Lower leg skin (tissue), 4 donors: ENCODE results near the gene AGMO. TPM values are rescaled to one million over a fixed set of nuclear protein-coding genes. Genes with fewer than 3 reads are reported as not detected.

Source experiments
- DNase-seq, 2 donors: peaks; one replicate each; pipeline ENCODE4 v3.0.0-alpha.2; 2019; ENCODE audit warnings: low spot score in 2 of 2
- H3K4me3 ChIP-seq: fragments of 200-600 bp; sonication (generic); 2 replicates; pipeline ENCODE4 v1.5.1; 2017; ENCODE audit warnings: mild to moderate bottlenecking, low read depth; ENCODE audit not compliant: poor library complexity, severe bottlenecking
- POLR2A ChIP-seq, 2 donors: fragments of 450-650 bp; IDR thresholded peaks; one replicate each; pipeline ENCODE4 v1.6.1; 2016 to 2017; ENCODE audit warnings: antibody characterized with exemption in 2 of 2, mild to moderate bottlenecking in 1 of 2, moderate library complexity in 1 of 2
- WGBS, 2 donors: methylation state at CpG; one replicate each; pipeline ENCODE4 v1.1.5; 2018; 5-methylcytosine and 5-hydroxymethylcytosine counted together
- intact Hi-C: fragments of 100-400 bp; cut with DNase I; formaldehyde crosslinking; loops from one replicate; pipeline ENCODE4 v1.15.0; 2023; ENCODE audit warnings: low total_unique reads
- total RNA-seq, 4 donors: library from RNA; depleted of rRNA; stranded (reverse); fragments of >200 nt; gene quantifications; one replicate each; pipeline ENCODE4 v1.1.0, GENCODE V29; 2016
- TF ChIP-seq, protein P1 (sequence below), 3 donors: fragments of 450-650 bp; IDR thresholded peaks; one replicate each; pipeline ENCODE4 v1.5.1; 2016; ENCODE audit warnings: antibody characterized with exemption in 3 of 3, mild to moderate bottlenecking in 3 of 3, moderate library complexity in 2 of 3

Gene AGMO
- total RNA-seq, 4 donors from 2014 or later: 0.15 to 0.58 (median 0.22) TPM; not detected in 1

DNA sequence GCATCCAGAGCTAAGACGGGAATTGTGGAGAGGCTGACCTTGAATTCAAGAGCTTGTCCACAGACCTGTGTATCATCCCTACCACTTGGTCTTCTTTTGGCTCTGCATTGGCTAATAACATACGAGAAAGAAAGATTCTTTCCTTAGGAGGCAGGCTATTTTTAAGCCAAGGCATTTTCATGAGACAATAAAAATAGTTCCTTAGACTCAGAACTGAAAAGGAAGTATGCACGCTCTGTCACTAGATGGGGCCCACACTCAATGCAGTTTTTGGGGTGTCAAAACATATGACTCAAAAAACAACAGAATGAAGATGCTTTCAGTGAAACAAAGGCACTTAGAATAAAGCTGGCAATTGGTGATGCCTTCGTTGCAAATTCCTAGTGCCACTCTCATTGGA lies 393.3 kb downstream of the AGMO start:
- no peak overlapping the region for H3K4me3 ChIP-seq

DNA sequence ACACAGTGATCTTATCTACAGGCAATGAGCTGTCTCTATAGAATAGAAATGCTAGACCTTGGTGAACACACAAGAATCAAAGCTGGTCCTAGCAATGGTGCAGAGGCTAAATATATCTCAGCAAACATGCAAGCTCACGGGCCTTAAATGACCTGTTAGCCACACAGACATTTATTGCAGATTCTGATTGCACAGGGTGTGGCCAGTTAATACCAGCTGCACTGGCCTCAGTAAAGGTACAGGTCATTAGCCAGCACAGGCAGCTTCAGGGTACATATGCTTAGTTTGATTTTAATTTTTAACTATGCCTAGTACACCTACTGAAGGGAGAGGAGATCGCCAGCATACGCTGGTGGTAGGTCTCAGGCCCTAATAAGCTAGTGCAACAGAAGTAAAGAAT lies 393.9 kb downstream of the AGMO start:
- no peak overlapping the region for H3K4me3 ChIP-seq
- WGBS, 2 donors: 91 to 96% methylated on average over 3 of the region's 3 CpGs
- intact Hi-C loops: no loop called here
- TF ChIP-seq POLR2A (IDR thresholded peaks at IDR 0.05): no peak
- TF ChIP-seq, protein P1, sequence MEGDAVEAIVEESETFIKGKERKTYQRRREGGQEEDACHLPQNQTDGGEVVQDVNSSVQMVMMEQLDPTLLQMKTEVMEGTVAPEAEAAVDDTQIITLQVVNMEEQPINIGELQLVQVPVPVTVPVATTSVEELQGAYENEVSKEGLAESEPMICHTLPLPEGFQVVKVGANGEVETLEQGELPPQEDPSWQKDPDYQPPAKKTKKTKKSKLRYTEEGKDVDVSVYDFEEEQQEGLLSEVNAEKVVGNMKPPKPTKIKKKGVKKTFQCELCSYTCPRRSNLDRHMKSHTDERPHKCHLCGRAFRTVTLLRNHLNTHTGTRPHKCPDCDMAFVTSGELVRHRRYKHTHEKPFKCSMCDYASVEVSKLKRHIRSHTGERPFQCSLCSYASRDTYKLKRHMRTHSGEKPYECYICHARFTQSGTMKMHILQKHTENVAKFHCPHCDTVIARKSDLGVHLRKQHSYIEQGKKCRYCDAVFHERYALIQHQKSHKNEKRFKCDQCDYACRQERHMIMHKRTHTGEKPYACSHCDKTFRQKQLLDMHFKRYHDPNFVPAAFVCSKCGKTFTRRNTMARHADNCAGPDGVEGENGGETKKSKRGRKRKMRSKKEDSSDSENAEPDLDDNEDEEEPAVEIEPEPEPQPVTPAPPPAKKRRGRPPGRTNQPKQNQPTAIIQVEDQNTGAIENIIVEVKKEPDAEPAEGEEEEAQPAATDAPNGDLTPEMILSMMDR (IDR thresholded peaks at IDR 0.05): no peak
- no peak for DNase-seq

More for the DNA sequence above, 393.3 kb downstream of the AGMO start:
- 55 to 73% methylated on average over 4 of the region's 4 CpGs for WGBS, 2 donors
- TF ChIP-seq, protein P1 (IDR thresholded peaks at IDR 0.05): no peak
- TF ChIP-seq POLR2A (IDR thresholded peaks at IDR 0.05): no peak
- DNase-seq: no peak
- intact Hi-C loops: no loop called here

DNA sequence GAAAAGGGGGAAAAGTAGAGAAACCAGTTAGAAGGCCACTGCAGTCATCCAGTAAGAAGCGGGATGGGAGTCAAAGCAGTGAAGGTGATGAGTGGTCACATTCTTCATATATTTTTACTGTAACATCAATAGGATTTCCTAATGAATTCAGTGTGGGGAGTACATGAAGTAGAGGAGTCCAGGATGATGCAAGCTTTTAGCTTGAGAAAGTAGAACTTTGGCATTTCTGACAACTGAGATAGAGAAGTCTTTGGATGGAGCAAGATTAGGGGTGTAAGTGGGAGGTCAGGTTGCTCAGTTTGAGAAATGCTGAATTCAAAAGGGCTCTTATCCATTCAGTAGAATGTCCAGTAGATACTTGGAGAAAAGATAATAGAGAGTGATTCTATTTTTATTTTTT lies 395.2 kb downstream of the AGMO start:
- DNase-seq: no peak
- H3K4me3 ChIP-seq: no peak overlapping the region
- WGBS, 2 donors: 93 to 97% methylated on average over 1 of the region's 1 CpG
- intact Hi-C loops: no loop called here
- TF ChIP-seq POLR2A (IDR thresholded peaks at IDR 0.05): no peak
- TF ChIP-seq, protein P1 (IDR thresholded peaks at IDR 0.05): no peak

DNA sequence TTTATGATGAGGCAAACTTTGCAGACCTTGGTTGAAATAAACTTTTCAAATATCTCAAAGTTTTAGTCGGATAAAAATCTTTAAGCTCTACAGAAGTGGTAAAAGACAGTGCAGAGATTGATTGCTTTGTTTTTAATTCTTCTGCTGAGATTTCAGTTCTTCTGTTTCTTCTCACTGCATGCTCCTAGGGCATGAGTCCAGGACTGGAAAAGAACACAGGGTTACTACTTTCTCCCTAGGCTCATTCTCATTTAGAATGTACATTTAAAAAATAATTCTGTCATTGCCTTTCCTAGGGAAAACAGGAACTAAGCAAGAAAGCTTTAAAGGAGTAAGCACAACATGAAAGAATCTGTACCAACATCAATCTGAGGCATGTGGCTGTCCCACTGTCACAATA lies 402.6 kb downstream of the AGMO start:
- H3K4me3 ChIP-seq: no peak overlapping the region
- intact Hi-C loops: no loop called here
- no peak for TF ChIP-seq POLR2A (IDR thresholded peaks at IDR 0.05)
- TF ChIP-seq, protein P1 (IDR thresholded peaks at IDR 0.05): no peak
- WGBS, 2 donors: 0 to 46% methylated on average over 1 of the region's 1 CpG
- DNase-seq: no peak

DNA sequence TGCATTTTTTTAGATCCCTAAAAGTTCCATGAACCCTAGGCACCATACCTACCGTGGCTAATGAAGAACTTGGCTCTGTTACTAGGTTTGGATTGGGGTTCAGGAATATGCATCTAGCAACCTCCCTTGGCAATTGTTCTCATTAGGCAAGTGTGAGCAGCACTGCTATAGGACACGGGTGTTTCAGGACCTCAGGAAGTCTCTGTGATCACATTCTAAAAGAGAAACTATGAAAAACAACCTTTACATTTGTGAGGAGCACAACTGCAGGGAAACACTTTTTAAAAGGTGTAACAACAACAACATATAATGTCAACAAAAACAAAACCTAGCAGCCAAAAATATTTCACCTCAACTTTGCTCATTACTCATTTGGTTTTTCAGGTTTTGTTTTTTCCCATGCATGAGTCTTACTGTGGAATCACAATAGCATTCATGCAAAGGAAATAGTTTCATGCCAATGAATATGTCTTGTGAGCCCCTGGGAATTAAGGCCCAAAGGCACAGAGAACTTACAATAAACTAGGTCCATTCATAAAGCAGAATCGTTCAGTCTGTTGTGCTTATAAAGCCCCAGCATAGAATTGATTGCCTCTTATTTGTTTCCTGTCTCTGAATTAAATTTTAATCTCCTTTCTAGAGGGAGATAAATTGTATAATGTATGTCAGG lies 403.5 kb downstream of the AGMO start:
- intact Hi-C loops: no loop called here
- no peak for DNase-seq
- TF ChIP-seq, protein P1 (IDR thresholded peaks at IDR 0.05): no peak
- TF ChIP-seq POLR2A (IDR thresholded peaks at IDR 0.05): no peak
- H3K4me3 ChIP-seq: no peak overlapping the region
- 41 to 44% methylated on average over 3 of the region's 3 CpGs for WGBS, 2 donors

Other genes starting within 250 kb of the AGMO start
- gene MEOX2, start 124.7 kb upstream of the AGMO start, total RNA-seq: 1 to 10 TPM; 3.2 to 5.0 (median 4.1) TPM